HG03469 (cell line): ENCODE data around the gene IFT43.
"Not testable (repeated sequence)": the region's sequence is repeated elsewhere in the genome, so short reads cannot be mapped to it uniquely, and the experiment has no call there.

Experiments used
- ATAC-seq: cut with Tn5 transposase; IDR thresholded peaks from one replicate; pipeline ENCODE4 v1.9.1; 2021; ENCODE audit warnings: mild to moderate bottlenecking, moderate library complexity, moderate number of reproducible peaks; ENCODE audit not compliant: unreplicated experiment

IFT43 gene

GRCh38 chr14:76009627-76010026 is 24.1 kb downstream of the IFT43 start:
- not testable (repeated sequence) for ATAC-seq

GRCh38 chr14:76011930-76012329 is 26.4 kb downstream of the IFT43 start:
- ATAC-seq = no peak

GRCh38 chr14:76012354-76012753 is 26.8 kb downstream of the IFT43 start:
- no peak for ATAC-seq

- no peak for ATAC-seq
Observed at GRCh38 chr14:76015191-76015590, 29.6 kb downstream of the IFT43 start.

- ATAC-seq = no peak
Observed at GRCh38 chr14:76015668-76016067, 30.1 kb downstream of the IFT43 start.

GRCh38 chr14:76019676-76020075 is 34.1 kb downstream of the IFT43 start:
- ATAC-seq = no peak

- no peak for ATAC-seq
Observed at GRCh38 chr14:76022991-76023390, 37.4 kb downstream of the IFT43 start.

GRCh38 chr14:76023757-76024156 is 38.2 kb downstream of the IFT43 start:
- ATAC-seq = no peak

GRCh38 chr14:76024211-76024907 is 38.8 kb downstream of the IFT43 start:
- no peak for ATAC-seq

- ATAC-seq = no peak
Observed at GRCh38 chr14:76034566-76034965, 49.0 kb downstream of the IFT43 start.

GRCh38 chr14:76040704-76041103 is 55.1 kb downstream of the IFT43 start:
- ATAC-seq = no peak

- no peak for ATAC-seq
Observed at GRCh38 chr14:76045773-76046172, 60.2 kb downstream of the IFT43 start.

- ATAC-seq = no peak
Observed at GRCh38 chr14:76050250-76050649, 64.7 kb downstream of the IFT43 start.

GRCh38 chr14:76050797-76051392 is 65.3 kb downstream of the IFT43 start:
- no peak for ATAC-seq

- no peak for ATAC-seq
Observed at GRCh38 chr14:76051717-76052465, 66.3 kb downstream of the IFT43 start.

- ATAC-seq = no peak
Observed at GRCh38 chr14:76053572-76054355, 68.2 kb downstream of the IFT43 start.

- no peak for ATAC-seq
Observed at GRCh38 chr14:76055330-76055729, 69.8 kb downstream of the IFT43 start.

GRCh38 chr14:76056128-76056527 is 70.6 kb downstream of the IFT43 start:
- no peak for ATAC-seq

GRCh38 chr14:76057914-76058313 is 72.4 kb downstream of the IFT43 start:
- no peak for ATAC-seq

- ATAC-seq = no peak
Observed at GRCh38 chr14:76063327-76063726, 77.8 kb downstream of the IFT43 start.

GRCh38 chr14:76065519-76065918 is 80.0 kb downstream of the IFT43 start:
- ATAC-seq = no peak
